GM18870 (cell line): ENCODE results near the gene LIPA.

Source experiments
- ATAC-seq: cut with Tn5 transposase; IDR thresholded peaks from one replicate; pipeline ENCODE4 v1.9.1; 2021; ENCODE audit warnings: moderate library complexity; ENCODE audit not compliant: unreplicated experiment

Gene LIPA

DNA sequence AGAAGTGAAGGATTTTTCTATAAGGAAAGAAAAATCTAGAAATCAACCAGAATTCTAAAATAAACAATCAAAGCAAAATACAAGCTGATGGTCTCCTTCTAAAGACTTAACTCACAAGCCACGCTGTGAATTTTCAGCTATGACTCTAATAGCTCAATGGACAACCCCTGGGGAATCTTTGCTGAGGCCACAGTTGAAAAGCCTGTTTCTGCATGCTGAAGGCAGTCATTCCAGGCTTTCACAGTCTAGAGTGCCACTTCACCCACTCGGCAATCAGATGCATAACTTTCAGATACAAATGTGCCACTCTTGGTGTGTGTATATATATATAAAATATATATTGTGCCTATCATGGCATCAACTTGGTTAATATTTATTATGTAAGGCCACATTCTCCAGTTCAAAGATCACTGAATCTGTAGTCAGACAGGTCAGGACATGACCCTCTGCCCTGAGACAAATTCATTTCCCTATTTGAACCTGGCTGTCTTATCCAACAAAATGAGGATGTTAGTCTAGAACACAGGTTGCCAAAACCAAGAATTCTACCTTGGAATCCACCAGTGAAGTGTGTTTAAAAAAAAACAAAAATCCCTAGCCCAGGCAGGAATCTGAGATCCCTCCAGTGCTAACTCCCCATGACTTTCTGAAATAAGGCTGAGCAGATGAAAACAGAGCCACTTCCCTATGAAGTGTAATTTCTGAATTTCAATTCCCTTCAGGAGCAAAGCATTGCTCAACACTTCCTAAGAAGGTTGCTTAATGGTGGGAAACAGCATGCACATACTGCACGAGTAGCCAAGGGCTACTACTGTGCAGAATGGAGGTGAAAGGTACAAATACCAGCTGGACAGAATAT lies 9.9 kb downstream of the LIPA start:
- ATAC-seq, result no peak

DNA sequence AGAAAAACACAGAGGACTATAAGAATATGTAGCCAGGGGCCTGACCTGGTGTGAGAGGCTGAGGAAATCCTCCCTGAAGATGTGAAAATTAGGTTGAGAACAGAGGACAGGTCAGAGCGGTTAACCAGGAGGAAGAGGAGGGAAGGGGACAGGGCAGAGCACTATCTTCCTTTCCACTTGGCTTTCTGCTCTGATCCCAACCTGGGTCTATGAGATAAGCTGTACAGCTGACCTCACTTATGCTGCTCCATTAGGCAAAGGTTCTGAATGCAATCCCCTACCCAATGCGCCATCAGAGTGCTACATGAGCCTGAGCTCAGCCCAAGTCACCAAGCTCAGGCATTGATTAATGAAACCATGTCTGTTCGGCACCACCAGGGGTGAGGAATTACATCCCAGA lies 10.5 kb downstream of the LIPA start:
- ATAC-seq, result no peak

- ATAC-seq, result no peak
Measured at GRCh38 chr10:89240519-89240918, 11.1 kb downstream of the LIPA start.

DNA sequence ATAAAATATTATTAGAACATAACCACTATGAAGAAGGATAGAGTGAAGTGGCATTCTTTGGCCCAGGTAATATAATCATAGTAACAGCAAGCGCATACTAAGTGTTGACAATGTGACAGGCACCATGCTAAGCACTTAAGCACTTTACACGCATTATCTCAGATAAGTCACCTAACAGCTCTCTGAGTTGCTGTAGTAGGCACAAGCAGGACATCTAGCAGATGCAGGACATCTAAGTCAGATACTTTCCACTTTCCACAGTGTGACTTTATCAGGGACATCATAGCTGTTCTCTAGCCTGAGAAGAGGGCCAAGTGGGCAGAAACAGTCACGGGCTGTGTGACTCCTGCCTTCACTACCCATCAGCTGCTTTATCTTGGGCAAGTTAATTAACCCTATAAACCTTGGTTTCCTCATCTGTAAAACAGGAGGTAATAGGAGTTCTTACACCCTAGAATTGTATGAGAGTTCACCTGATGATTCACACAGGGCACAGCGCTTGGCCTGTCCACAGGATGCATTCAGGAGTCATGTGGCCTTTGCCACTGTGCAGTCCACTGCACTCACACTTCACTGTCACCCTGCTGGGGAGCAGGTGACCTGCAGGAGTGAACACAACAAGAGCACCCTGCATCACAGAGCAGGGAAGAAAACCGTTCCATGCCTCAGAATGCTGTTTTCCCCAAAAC lies 12.5 kb downstream of the LIPA start:
- ATAC-seq, result no peak

GRCh38 chr10:89237849-89238248 lies 13.7 kb downstream of the LIPA start:
- ATAC-seq, result no peak

GRCh38 chr10:89236226-89236797 lies 15.3 kb downstream of the LIPA start:
- no peak for ATAC-seq

- no peak for ATAC-seq
Measured at GRCh38 chr10:89235073-89235798, 16.3 kb downstream of the LIPA start.

DNA sequence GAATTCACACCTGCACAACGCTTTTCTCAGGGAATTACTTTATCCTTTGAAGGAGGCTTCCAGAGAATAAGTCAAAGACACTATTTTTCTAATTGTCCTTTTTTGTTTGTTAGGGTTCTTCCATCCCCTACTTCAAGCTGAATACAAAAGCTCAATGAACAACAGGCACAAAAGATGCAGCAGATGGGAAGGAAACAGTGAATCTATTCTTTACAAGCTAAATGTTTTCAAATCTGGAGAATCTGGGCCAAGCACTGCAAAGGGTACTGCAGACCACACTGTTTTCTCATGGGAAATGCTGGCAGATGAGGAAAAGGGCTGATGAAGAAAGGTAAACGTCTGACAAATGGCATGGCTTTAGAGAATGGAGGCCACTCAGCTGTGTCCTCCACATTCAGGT lies 18.5 kb downstream of the LIPA start:
- ATAC-seq, result no peak

GRCh38 chr10:89228962-89229361 lies 22.6 kb downstream of the LIPA start:
- no peak for ATAC-seq

GRCh38 chr10:89228146-89228545 lies 23.4 kb downstream of the LIPA start:
- no peak for ATAC-seq

GRCh38 chr10:89226891-89227290 lies 24.7 kb downstream of the LIPA start:
- no peak for ATAC-seq

- ATAC-seq, result no peak
Measured at GRCh38 chr10:89224739-89225443, 26.7 kb downstream of the LIPA start.

DNA sequence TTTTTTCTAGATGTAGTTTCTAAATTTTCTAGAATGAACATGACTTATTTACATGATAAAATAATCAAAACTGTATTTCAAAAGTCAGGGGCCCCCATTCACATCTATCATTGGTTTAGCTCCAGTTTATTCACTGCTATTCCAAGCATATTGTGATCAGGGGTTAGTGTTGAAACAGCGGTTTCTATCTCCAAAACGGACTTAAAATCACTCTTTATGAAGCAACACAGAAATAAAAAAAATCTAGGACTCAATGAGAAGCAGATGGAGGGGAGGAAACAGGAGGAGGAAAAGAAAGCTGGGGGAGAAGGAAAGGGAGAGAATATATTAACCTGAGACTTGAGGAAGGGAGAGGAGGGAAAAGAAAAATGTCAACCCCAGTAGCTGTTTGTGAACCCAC lies 29.7 kb downstream of the LIPA start:
- no peak for ATAC-seq

- ATAC-seq, result no peak
Measured at GRCh38 chr10:89219513-89220218, 31.9 kb downstream of the LIPA start.

GRCh38 chr10:89217057-89217990 lies 34.3 kb downstream of the LIPA start:
- no peak for ATAC-seq

DNA sequence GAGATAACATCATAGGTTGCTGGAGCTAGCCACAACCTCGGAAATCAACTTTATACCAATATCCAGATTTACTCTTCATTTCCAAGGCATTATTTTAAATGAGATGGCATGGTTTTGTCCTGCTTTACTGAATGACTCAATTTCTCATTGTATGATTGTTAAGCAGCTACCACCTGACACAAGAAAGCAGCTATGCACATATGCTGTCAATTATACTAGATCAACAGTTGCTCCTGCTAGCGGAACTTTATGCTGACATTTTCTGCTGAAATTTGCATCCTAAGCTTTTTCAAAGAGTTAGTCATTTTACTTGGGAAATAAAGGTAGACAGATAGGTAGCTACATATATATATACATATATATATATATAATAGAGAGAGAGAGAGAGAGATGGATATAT lies 35.5 kb downstream of the LIPA start:
- no peak for ATAC-seq

- ATAC-seq, result no peak
Measured at GRCh38 chr10:89215511-89215910, 36.1 kb downstream of the LIPA start.

DNA sequence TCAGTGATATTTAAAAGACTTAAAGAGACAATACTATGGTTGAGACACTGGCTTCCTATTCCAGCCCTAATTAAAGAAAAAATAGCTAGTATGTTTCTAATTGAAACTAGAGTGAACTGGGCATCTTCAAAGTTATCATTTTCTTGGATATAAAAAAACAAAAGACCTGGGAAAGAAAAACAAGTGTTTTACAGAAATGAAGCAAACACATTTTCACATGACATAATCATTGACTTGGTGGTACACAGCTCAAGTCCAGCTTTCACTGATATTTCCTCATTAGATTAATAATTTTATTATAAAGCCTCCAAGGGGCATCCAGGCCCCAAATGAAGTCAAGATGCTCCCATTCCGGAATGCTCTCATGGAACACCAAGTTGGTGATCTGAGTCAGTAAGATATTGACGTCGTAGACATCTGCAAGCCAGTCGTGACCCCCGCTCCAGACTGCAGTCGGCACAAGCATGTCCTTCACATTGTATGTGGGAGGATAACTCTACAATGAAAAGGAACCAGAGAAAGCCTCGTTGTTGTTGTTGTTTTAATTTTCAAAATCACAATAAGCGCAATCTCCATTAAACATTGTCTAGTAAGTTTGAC lies 36.9 kb downstream of the LIPA start:
- ATAC-seq, result no peak
